ENCODE measurements around the gene STYK1. TPM values are rescaled to one million over a fixed set of nuclear protein-coding genes. Genes with fewer than 3 reads are reported as not detected.
"Not testable (repeated sequence)": the region's sequence is repeated elsewhere in the genome, so short reads cannot be mapped to it uniquely, and the experiment has no call there.

STYK1 gene
- total and polyA plus RNA-seq, 7 donors, result 0.16 to 14.1 (median 3.7) TPM; not detected in 1

DNA sequence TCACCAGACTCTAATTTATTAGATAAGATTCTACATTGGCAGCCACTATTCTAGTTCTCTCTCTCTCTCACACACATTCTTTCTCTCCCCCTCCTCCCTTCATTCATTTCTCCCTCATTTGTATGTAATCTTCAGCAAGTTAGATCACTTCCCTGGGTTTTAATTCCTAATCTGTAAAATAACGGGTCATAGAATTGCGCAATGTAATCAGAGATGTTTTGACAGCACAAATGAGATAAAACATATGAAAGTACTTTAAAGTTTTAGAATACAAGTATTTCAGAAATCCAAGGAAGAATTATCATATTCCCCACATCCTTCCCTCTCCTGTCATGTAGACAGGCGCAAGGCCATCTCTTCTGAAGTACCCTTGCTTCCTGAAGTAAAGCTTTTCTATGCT, 21.7 kb downstream of the STYK1 start:
- no peaks in the 10 kb centered on the region for H3K36me3 ChIP-seq
- H3K9me3 ChIP-seq, result no peaks in the 10 kb centered on the region
- H3K27me3 ChIP-seq, result no peaks in the 10 kb centered on the region
- WGBS, 2 donors, result 62 to 72% methylated on average over 3 of the region's 3 CpGs
- intact Hi-C loops (cut with DNase I), result no loop called here
- H3K27ac ChIP-seq, result no peak overlapping the region
- H3K4me3 ChIP-seq, result no peak overlapping the region
- no peaks in the 10 kb centered on the region for H3K4me1 ChIP-seq
- TF ChIP-seq POLR2A (IDR thresholded peaks at IDR 0.05), result no peak
- no peak for TF ChIP-seq CTCF (IDR thresholded peaks at IDR 0.05)
- no peak for TF ChIP-seq EP300 (IDR thresholded peaks at IDR 0.05)
- TF ChIP-seq POLR2AphosphoS5 (IDR thresholded peaks at IDR 0.05), result no peak
- no peak for DNase-seq

GRCh38 chr12:10646576-10646975, 27.3 kb downstream of the STYK1 start:
- DNase-seq; H3K4me3 ChIP-seq; H3K27ac ChIP-seq; H3K36me3 ChIP-seq; intact Hi-C loops (cut with DNase I); H3K27me3 ChIP-seq; H3K4me1 ChIP-seq: not testable (repeated sequence)
- H3K9me3 ChIP-seq, result peaks cover 0 to 13% (median 3%) of the 10 kb centered on the region in 4 donors

DNA sequence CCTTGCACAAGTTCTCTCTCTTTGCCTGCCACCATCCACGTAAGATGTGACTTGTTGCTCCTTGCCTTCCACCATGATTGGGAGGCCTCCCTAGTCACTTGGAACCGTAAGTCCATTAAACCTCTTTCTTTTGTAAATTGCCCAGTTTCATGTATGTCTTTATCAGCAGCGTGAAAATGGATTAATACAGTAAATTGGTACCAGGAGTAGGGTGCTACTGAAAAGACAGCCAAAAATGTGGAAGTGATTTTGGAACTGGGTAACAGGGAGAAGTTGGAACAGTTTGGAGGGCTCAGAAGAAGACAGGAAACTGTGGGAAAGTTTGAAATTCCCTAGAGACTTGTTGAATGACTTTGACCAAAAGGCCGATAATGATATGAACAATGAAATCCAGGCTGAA, 27.9 kb downstream of the STYK1 start:
- Histone ChIP-seq H3K36me3 (no peaks in the 10 kb centered on the region), H3K27me3 (no peaks in the 10 kb centered on the region), H3K4me3 (no peak overlapping the region), H3K9me3 (peaks cover 0 to 13% (median 3%) of the 10 kb centered on the region in 4 donors), H3K4me1 (no peaks in the 10 kb centered on the region), H3K27ac (no peak overlapping the region)
- TF ChIP-seq CTCF (IDR thresholded peaks at IDR 0.05) (no peak), POLR2A (IDR thresholded peaks at IDR 0.05) (no peak), EP300 (IDR thresholded peaks at IDR 0.05) (no peak), POLR2AphosphoS5 (IDR thresholded peaks at IDR 0.05) (no peak)
- 48 to 50% methylated on average over 4 of the region's 4 CpGs for WGBS, 2 donors
- intact Hi-C loops (cut with DNase I), result no loop called here
- DNase-seq, result no peak

DNA sequence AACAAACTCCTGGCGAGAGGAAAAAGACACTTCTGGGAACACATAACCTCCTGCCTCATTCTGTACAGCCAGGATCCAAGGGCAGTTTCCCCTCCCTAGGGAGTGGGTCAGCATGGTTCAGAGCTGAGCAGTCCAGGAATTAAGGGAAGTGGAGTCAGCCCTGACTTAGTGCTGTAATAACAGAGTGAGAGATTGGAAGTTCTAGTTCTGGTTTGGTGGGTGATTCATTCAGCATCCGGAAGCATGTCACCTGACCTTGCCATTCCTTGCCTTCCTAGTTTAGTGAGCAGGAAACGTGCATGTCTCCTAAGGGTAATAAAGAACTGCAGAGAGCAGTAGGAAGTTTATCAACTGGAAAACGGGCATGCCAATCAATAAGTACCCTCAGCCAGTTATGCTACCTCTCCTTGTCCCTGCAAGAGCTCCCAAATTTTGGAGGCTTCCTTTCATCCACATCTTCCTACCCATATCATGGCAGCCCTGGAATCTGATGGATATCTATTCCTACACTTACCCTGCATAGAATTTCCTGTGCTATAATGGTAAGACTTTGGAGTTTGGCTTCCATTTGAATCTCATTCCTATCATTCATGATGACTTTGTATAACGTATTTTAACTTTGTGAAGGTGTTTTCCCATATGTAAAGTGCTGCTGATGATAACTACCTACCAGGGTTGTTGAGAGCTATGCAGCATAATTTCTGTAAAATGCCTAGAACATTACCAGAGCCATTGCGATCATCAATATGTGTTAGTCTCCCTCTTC, 31.9 kb downstream of the STYK1 start:
- Histone ChIP-seq H3K27ac (no peak overlapping the region), H3K9me3 (peaks cover 0 to 12% (median 1%) of the 10 kb centered on the region in 4 donors), H3K4me3 (no peak overlapping the region), H3K4me1 (no peaks in the 10 kb centered on the region), H3K27me3 (no peaks in the 10 kb centered on the region), H3K36me3 (no peaks in the 10 kb centered on the region)
- no peak for DNase-seq
- 31 to 66% methylated on average over 6 of the region's 6 CpGs for WGBS, 2 donors
- TF ChIP-seq POLR2A (IDR thresholded peaks at IDR 0.05) (no peak), EP300 (IDR thresholded peaks at IDR 0.05) (no peak), CTCF (IDR thresholded peaks at IDR 0.05) (no peak), POLR2AphosphoS5 (IDR thresholded peaks at IDR 0.05) (no peak)
- intact Hi-C loops (cut with DNase I), result no loop called here

DNA sequence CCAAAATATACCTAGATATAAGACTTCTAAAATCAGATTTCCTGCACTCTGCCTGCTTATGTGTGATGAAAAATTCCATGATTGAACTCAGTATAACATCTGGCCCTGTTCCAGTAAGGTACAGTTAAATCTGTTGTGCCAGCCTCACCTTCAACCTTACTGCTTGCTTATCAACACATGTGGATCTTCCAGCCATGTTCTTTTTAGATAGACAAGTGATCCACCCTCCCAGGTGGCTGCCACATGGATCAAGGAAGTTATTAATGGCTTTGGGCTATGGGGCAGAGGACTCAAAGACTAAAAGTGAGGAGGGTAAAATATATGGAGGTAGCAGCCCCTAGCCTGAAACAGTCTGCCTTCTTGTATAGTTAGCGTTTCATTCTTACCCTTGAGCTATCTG, 35.1 kb downstream of the STYK1 start:
- TF ChIP-seq EP300 (IDR thresholded peaks at IDR 0.05) (no peak), CTCF (IDR thresholded peaks at IDR 0.05) (no peak), POLR2AphosphoS5 (IDR thresholded peaks at IDR 0.05) (no peak), POLR2A (IDR thresholded peaks at IDR 0.05) (no peak)
- no peak for DNase-seq
- 83 to 98% methylated on average over 1 of the region's 1 CpG for WGBS, 2 donors
- no peak overlapping the region for H3K27ac ChIP-seq
- H3K27me3 ChIP-seq, result no peaks in the 10 kb centered on the region
- no peaks in the 10 kb centered on the region for H3K36me3 ChIP-seq
- H3K9me3 ChIP-seq, result no peaks in the 10 kb centered on the region
- no peaks in the 10 kb centered on the region for H3K4me1 ChIP-seq
- no peak overlapping the region for H3K4me3 ChIP-seq
- intact Hi-C loops (cut with DNase I), result no loop called here
